Activated CD8-positive, alpha-beta T cell treated with anti-CD3 and anti-CD28 coated beads for 36 hours (primary cell): ENCODE data around the gene AGAP9. TPM values are rescaled to one million over a fixed set of nuclear protein-coding genes. Genes with fewer than 3 reads are reported as not detected.
"Not testable (repeated sequence)": the region's sequence is repeated elsewhere in the genome, so short reads cannot be mapped to it uniquely, and the experiment has no call there.

Experiments
- ATAC-seq: fragments of 200-7000 bp; cut with Tn5 transposase; one replicate; pipeline ENCODE4 v1.10.0; 2021; ENCODE audit warnings: mild to moderate bottlenecking, moderate library complexity
- CTCF ChIA-PET: fragments of 350-600 bp; sonication (Branson Sonifier 250); formaldehyde crosslinking; loops from one replicate; lab custom pipeline; 2021; ENCODE audit warnings: antibody characterized with exemption; lab: Charles Lee
- POLR2A ChIA-PET: fragments of 350-600 bp; sonication (Branson Sonifier 250); formaldehyde crosslinking; loops from one replicate; lab custom pipeline; 2021; ENCODE audit warnings: antibody characterized with exemption; lab: Charles Lee
- DNase-seq: peaks from one replicate; pipeline ENCODE4 v3.0.0-alpha.2; 2020
- H3K27ac Mint-ChIP-seq: one replicate; pipeline ENCODE4 v1.8.0; 2021; ENCODE audit warnings: mild to moderate bottlenecking, mixed read lengths
- H3K27me3 Mint-ChIP-seq: one replicate; pipeline ENCODE4 v1.8.0; 2021; ENCODE audit warnings: mixed read lengths
- H3K36me3 Mint-ChIP-seq: one replicate; pipeline ENCODE4 v1.8.0; 2021; ENCODE audit warnings: low read depth, mixed read lengths
- H3K4me1 Mint-ChIP-seq: one replicate; pipeline ENCODE4 v1.8.0; 2021; ENCODE audit warnings: low read depth, mixed read lengths
- H3K4me3 Mint-ChIP-seq: one replicate; pipeline ENCODE4 v1.8.0; 2021; ENCODE audit warnings: mild to moderate bottlenecking, moderate library complexity, mixed read lengths
- H3K9me3 Mint-ChIP-seq: one replicate; pipeline ENCODE4 v1.8.0; 2021; ENCODE audit warnings: mixed read lengths
- intact Hi-C: fragments of 100-400 bp; cut with micrococcal nuclease; formaldehyde crosslinking; loops from one replicate; pipeline ENCODE4 v1.10.0; 2022
- total RNA-seq, 2 experiments: library from RNA; stranded (reverse); gene quantifications; one replicate each; pipeline ENCODE4 v1.2.3, GENCODE V29; 2021

AGAP9 gene
- 1 to 10 TPM; 3.4 to 3.6 TPM for total RNA-seq

DNA sequence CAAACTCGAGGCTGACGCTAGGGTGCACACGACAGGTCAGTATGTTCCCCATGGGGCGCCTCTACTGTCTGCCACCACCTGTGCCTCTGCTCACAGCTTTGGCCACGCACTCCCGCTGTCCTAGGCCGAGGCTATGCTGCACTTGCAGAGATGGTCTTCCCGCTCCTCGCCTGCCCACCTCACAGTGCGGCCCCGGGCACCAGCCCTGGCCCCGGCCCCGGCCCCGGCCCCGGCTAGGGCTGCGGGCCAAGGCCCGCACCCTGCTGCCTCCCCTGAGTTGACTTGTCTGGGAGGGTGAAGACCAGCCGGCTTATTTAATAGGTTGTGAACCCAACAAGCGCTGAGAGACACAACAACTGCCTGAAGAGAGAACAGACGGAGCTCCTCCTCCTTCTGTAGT lies at the start of gene AGAP9:
Gene AGAP9, minus strand, starts transcription at position 164 of the 400 bp plus-strand sequence. Its CDS starts 112 bp downstream, at position 52.
- H3K9me3 Mint-ChIP-seq, H3K27ac Mint-ChIP-seq, H3K4me1 Mint-ChIP-seq, CTCF ChIA-PET, H3K27me3 Mint-ChIP-seq, H3K36me3 Mint-ChIP-seq, POLR2A ChIA-PET, ATAC-seq, intact Hi-C loops, DNase-seq, H3K4me3 Mint-ChIP-seq: not testable (repeated sequence)

DNA sequence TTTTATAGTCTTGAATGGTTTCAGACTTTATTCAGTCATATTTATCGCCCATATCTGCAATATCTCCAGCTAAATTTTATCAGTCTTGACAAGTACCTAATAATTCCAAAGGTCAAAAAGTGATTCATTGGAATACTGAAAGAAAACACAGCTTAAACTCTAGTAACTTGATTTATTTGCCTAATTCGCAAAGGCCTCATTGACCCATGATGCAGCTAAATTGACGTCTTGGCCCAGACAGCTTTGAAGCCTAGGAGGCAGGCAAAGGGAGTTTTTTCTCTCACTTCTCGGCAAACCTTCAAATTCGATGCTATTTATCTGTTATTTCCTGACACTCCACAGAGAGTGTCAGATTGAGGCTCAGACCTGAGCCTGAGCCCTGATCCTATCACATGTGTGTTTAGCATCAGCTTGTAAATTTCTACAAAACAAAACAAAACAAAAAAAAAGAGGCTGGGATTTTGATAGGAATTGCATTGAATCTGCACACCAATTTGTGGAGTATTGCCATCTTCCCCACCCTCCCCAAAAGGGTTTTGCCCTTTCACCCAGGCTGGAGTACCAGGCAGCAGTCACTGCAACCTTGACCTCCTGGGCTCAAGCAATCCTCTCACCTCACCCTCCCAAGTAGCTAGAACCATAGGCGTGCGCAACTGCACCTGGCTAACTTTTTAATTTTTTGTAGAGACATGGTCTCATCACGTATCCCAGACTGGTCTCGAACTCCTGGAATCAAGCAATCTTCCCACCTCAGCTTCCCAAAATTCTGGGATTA lies 47.9 kb upstream of the AGAP9 start:
- POLR2A ChIA-PET, intact Hi-C loops, DNase-seq, H3K4me1 Mint-ChIP-seq, H3K36me3 Mint-ChIP-seq, ATAC-seq, H3K4me3 Mint-ChIP-seq, H3K27ac Mint-ChIP-seq, H3K27me3 Mint-ChIP-seq, CTCF ChIA-PET, H3K9me3 Mint-ChIP-seq: not testable (repeated sequence)

GRCh38 chr10:47566757-47567156 lies 43.3 kb upstream of the AGAP9 start:
- DNase-seq, intact Hi-C loops, H3K9me3 Mint-ChIP-seq, H3K4me1 Mint-ChIP-seq, POLR2A ChIA-PET, H3K27me3 Mint-ChIP-seq, H3K36me3 Mint-ChIP-seq, H3K4me3 Mint-ChIP-seq, H3K27ac Mint-ChIP-seq, CTCF ChIA-PET: not testable (repeated sequence)
- peak; percentile 27 for ATAC-seq

DNA sequence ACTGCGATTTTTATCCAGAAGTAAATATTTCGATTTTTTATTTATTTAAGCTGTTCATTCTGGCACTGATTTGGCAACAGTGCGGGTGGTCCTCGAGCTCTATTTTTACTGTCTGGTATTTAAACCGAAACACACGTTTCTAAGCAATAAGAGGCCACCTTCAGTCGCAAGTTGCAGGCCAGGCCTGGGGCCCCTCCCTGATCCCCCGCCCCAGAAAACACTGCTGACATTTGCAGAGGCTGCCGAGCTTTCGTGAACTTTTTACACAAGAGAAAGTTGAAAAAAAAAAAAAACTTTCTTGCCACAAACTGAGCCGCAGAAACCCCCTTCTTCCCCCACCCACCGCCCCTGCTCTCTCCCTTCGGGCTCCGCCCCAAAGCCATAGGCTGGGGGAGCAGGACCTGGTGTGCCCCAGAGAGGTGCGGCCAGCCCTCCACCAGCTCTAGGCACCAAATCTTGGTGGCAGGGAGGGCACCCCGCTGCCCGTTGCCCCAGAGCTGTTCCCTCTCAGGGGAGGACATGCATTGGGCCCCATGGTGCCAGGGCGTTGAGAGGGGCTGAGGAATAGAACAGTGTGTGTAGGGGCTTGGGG lies 42.8 kb upstream of the AGAP9 start:
- DNase-seq, H3K4me3 Mint-ChIP-seq, POLR2A ChIA-PET, H3K4me1 Mint-ChIP-seq, H3K36me3 Mint-ChIP-seq, CTCF ChIA-PET, H3K9me3 Mint-ChIP-seq, intact Hi-C loops, H3K27ac Mint-ChIP-seq, H3K27me3 Mint-ChIP-seq: not testable (repeated sequence)
- ATAC-seq = peak; percentile 55

- intact Hi-C loops, DNase-seq, H3K27ac Mint-ChIP-seq, H3K4me3 Mint-ChIP-seq, CTCF ChIA-PET, POLR2A ChIA-PET, H3K9me3 Mint-ChIP-seq, ATAC-seq, H3K27me3 Mint-ChIP-seq, H3K36me3 Mint-ChIP-seq, H3K4me1 Mint-ChIP-seq: not testable (repeated sequence)
These were observed 42.1 kb upstream of the AGAP9 start for GRCh38 chr10:47565517-47565920.

GRCh38 chr10:47564953-47565352 lies 41.5 kb upstream of the AGAP9 start:
- DNase-seq, H3K27me3 Mint-ChIP-seq, POLR2A ChIA-PET, ATAC-seq, H3K27ac Mint-ChIP-seq, H3K4me3 Mint-ChIP-seq, H3K36me3 Mint-ChIP-seq, H3K4me1 Mint-ChIP-seq, intact Hi-C loops, H3K9me3 Mint-ChIP-seq, CTCF ChIA-PET: not testable (repeated sequence)

DNA sequence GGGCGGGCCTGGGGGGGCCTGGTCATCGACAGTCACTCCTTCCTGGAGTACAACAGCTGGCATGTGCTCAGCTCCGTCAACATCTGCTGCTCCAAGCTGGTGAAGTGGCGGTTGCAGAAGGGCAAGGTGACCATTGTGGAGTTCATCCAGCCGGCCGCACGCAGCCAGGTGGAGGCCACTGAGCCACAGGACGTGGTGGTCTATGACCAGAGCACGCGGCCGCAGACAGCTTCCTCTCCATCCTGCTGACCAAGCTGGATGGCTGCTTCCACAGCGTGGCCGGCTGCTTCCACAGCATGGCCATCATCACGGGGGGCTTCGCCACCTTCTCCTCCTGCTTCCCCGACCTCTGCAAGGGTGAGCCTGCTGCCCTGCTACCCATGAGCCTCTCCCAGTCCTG lies 40.9 kb upstream of the AGAP9 start:
- H3K9me3 Mint-ChIP-seq, POLR2A ChIA-PET, ATAC-seq, intact Hi-C loops, DNase-seq, H3K4me1 Mint-ChIP-seq, CTCF ChIA-PET, H3K27ac Mint-ChIP-seq, H3K36me3 Mint-ChIP-seq, H3K27me3 Mint-ChIP-seq, H3K4me3 Mint-ChIP-seq: not testable (repeated sequence)

GRCh38 chr10:47560452-47560851 lies 37.0 kb upstream of the AGAP9 start:
- CTCF ChIA-PET, POLR2A ChIA-PET: not testable (repeated sequence)

GRCh38 chr10:47559718-47560308 lies 36.4 kb upstream of the AGAP9 start:
- H3K9me3 Mint-ChIP-seq, intact Hi-C loops, DNase-seq, H3K27me3 Mint-ChIP-seq, ATAC-seq, CTCF ChIA-PET, H3K4me3 Mint-ChIP-seq, POLR2A ChIA-PET, H3K36me3 Mint-ChIP-seq, H3K27ac Mint-ChIP-seq, H3K4me1 Mint-ChIP-seq: not testable (repeated sequence)

More at GRCh38 chr10:47560452-47560851, 37.0 kb upstream of the AGAP9 start:
- H3K4me3 Mint-ChIP-seq, ATAC-seq, H3K9me3 Mint-ChIP-seq, intact Hi-C loops, H3K4me1 Mint-ChIP-seq, DNase-seq, H3K27ac Mint-ChIP-seq, H3K36me3 Mint-ChIP-seq, H3K27me3 Mint-ChIP-seq: not testable (repeated sequence)

DNA sequence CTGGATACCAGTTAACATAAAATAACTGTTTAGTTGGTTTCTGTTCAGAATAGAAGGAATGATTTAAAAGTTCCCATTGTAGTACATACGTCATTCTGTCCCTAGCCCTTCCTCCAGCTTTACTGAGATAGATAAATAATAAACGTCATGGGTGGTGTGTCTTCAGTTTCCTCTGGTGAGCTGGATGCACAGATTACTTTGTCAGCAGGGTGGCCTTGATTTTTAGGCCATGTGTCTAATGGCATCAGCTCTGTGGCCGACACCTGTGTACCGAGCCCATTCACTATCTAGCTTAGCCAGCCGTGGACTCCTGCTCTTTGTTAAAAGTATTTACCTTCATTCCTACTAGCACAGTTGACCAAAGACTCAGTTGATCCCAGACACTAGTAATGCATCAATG lies 34.7 kb upstream of the AGAP9 start:
- intact Hi-C loops, ATAC-seq, H3K4me3 Mint-ChIP-seq, H3K27me3 Mint-ChIP-seq, H3K36me3 Mint-ChIP-seq, H3K4me1 Mint-ChIP-seq, DNase-seq, CTCF ChIA-PET, H3K9me3 Mint-ChIP-seq, POLR2A ChIA-PET, H3K27ac Mint-ChIP-seq: not testable (repeated sequence)

DNA sequence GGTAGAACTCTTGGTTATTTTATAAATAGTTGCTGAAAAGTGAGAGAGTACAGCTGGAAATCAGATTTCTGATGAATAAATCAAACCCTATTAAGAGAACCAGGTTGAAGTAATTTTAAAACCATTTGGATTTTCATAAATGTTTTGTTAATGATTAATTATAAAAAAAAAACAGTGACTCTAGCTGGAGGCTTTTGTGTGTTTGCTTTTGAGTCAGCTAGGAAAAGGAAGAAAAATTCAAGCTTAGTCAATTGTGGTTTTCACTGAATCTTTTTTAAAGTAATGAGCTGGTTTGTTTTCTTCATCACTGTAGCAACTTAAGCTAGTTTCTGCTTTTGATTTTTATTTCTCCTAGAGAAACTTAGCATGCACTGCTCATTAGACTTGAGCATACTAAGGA lies 34.2 kb upstream of the AGAP9 start:
- DNase-seq, H3K4me1 Mint-ChIP-seq, H3K27me3 Mint-ChIP-seq, H3K9me3 Mint-ChIP-seq, H3K4me3 Mint-ChIP-seq, POLR2A ChIA-PET, CTCF ChIA-PET, H3K36me3 Mint-ChIP-seq, ATAC-seq, H3K27ac Mint-ChIP-seq, intact Hi-C loops: not testable (repeated sequence)

- H3K27ac Mint-ChIP-seq, intact Hi-C loops, H3K9me3 Mint-ChIP-seq, CTCF ChIA-PET, ATAC-seq, H3K4me3 Mint-ChIP-seq, POLR2A ChIA-PET, H3K27me3 Mint-ChIP-seq, DNase-seq, H3K4me1 Mint-ChIP-seq, H3K36me3 Mint-ChIP-seq: not testable (repeated sequence)
These were observed 31.9 kb upstream of the AGAP9 start for GRCh38 chr10:47555334-47555733.
